ENCODE data around the gene ZFP64. TPM values are rescaled to one million over a fixed set of nuclear protein-coding genes. Genes with fewer than 3 reads are reported as not detected.
"Not testable (repeated sequence)": the region's sequence is repeated elsewhere in the genome, so short reads cannot be mapped to it uniquely, and the experiment has no call there.

The ZFP64 gene
- total and polyA plus RNA-seq, 2 donors (not counting 3 experiments of a cell fraction or from before 2014, with no cell fraction given) = 31.7 to 35.4 TPM

GRCh38 chr20:52139986-52140385, 51.6 kb downstream of the ZFP64 start:
- Histone ChIP-seq H3K79me2 (ENCODE audit: control insufficient read depth, insufficient read depth, low read length) (no peaks in the 10 kb centered on the region), H3K4me1 (ENCODE audit: control insufficient read depth, extremely low read depth, insufficient read depth, low read length) (no peaks in the 10 kb centered on the region), H3K9ac (replicated peaks; ENCODE audit: extremely low read depth, insufficient read depth, low read length) (no peak overlapping the region), H3K36me3 (ENCODE audit: control insufficient read depth in 2 of 2, extremely low read depth in 1 of 2, insufficient read depth in 2 of 2, low read length in 2 of 2) (no peaks in the 10 kb centered on the region), H3K4me3 (replicated peaks in 1 of 3; ENCODE audit: insufficient read depth in 1 of 3, low read depth in 1 of 3, low read length in 3 of 3) (no peak overlapping the region), H4K20me1 (replicated peaks; ENCODE audit: control insufficient read depth, extremely low read depth, insufficient read depth, low read length) (no peaks in the 10 kb centered on the region), H3K27me3 (ENCODE audit: control insufficient read depth in 2 of 2, insufficient read depth in 2 of 2, low read length in 2 of 2) (no peaks in the 10 kb centered on the region), H3K9me3 (replicated peaks; ENCODE audit: control insufficient read depth, insufficient read depth, low read length) (no peaks in the 10 kb centered on the region), H3K9me1 (replicated peaks; ENCODE audit: control insufficient read depth, extremely low read depth, insufficient read depth, low read length) (no peaks in the 10 kb centered on the region), H2AFZ (ENCODE audit: low read depth, low read length) (no peak overlapping the region), H3K4me2 (ENCODE audit: insufficient read depth, low read length) (no peak overlapping the region), H3K27ac (ENCODE audit: insufficient read depth, low read depth, low read length) (no peak overlapping the region)
- ChIA-PET CTCF (interaction anchor here (1.8 to 2.1 kb wide), 2 partner anchors 10 to 11 kb away, joined by 10 to 15 read pairs; no protein-coding TSS in a partner anchor), POLR2A (no interaction called here)
- dilution Hi-C loops (cut with MboI; ENCODE audit: extremely low pct_ligation_motif_present, low sequenced_read_pairs) (no loop called here), intact Hi-C loops (cut with micrococcal nuclease) (no loop called here)
- no peak for FAIRE-seq
- no peak for DNase-seq (ENCODE audit: low read depth, low spot score)
- no peak for TF ChIP-seq MYC (IDR thresholded peaks at IDR 0.05; ENCODE audit: low read depth, low read length)
- BruUV-seq (replicated peaks) = no TSS peak

GRCh38 chr20:52137850-52138249, 53.7 kb downstream of the ZFP64 start:
- intact Hi-C loops (cut with micrococcal nuclease) = no loop called here
- no peak overlapping the region for H2AFZ ChIP-seq (ENCODE audit: low read depth, low read length)
- H3K9ac ChIP-seq (replicated peaks; ENCODE audit: extremely low read depth, insufficient read depth, low read length) = no peak overlapping the region
- dilution Hi-C loops (cut with MboI; ENCODE audit: extremely low pct_ligation_motif_present, low sequenced_read_pairs) = no loop called here
- no peak overlapping the region for H3K4me3 ChIP-seq (replicated peaks in 1 of 3; ENCODE audit: insufficient read depth in 1 of 3, low read depth in 1 of 3, low read length in 3 of 3)
- BruUV-seq (replicated peaks) = no TSS peak
- ChIA-PET CTCF (interaction anchor here (1.2 kb wide), 1 partner anchor 9 kb away, joined by 5 read pairs; no protein-coding TSS in a partner anchor), POLR2A (no interaction called here)
- no peaks in the 10 kb centered on the region for H3K4me1 ChIP-seq (ENCODE audit: control insufficient read depth, extremely low read depth, insufficient read depth, low read length)
- no peak overlapping the region for H3K4me2 ChIP-seq (ENCODE audit: insufficient read depth, low read length)
- TF ChIP-seq FOS (IDR thresholded peaks at IDR 0.05; ENCODE audit: borderline replicate concordance, insufficient read depth, low read length) (no peak), GATA2 (IDR thresholded peaks at IDR 0.05; ENCODE audit: insufficient read depth, insufficient read length, low read depth, low read length) (no peak), CTCF (IDR thresholded peaks at IDR 0.05; ENCODE audit: extremely low read depth in 1 of 2, insufficient read depth in 1 of 2, low read depth in 1 of 2, low read length in 2 of 2) (no peak), EZH2 (IDR thresholded peaks at IDR 0.05; ENCODE audit: borderline replicate concordance, low read depth, low read length, severe bottlenecking) (no peak), JUN (IDR thresholded peaks at IDR 0.05; ENCODE audit: borderline replicate concordance, insufficient read depth, insufficient read length, low read depth) (no peak), MAX (IDR thresholded peaks at IDR 0.05; ENCODE audit: insufficient read depth, insufficient read length) (no peak), MYC (IDR thresholded peaks at IDR 0.05; ENCODE audit: low read depth, low read length) (no peak), POLR2A (IDR thresholded peaks at IDR 0.05; ENCODE audit: low read depth, low read length) (no peak), POLR2AphosphoS5 (IDR thresholded peaks at IDR 0.05; ENCODE audit: insufficient read depth, low read depth, low read length) (no peak)
- H3K27me3 ChIP-seq (ENCODE audit: control insufficient read depth in 2 of 2, insufficient read depth in 2 of 2, low read length in 2 of 2) = no peaks in the 10 kb centered on the region
- no peaks in the 10 kb centered on the region for H4K20me1 ChIP-seq (replicated peaks; ENCODE audit: control insufficient read depth, extremely low read depth, insufficient read depth, low read length)
- no peaks in the 10 kb centered on the region for H3K79me2 ChIP-seq (ENCODE audit: control insufficient read depth, insufficient read depth, low read length)
- no peaks in the 10 kb centered on the region for H3K9me3 ChIP-seq (replicated peaks; ENCODE audit: control insufficient read depth, insufficient read depth, low read length)
- DNase-seq (ENCODE audit: low read depth, low spot score) (no peak), FAIRE-seq (no peak)
- H3K9me1 ChIP-seq (replicated peaks; ENCODE audit: control insufficient read depth, extremely low read depth, insufficient read depth, low read length) = no peaks in the 10 kb centered on the region
- H3K27ac ChIP-seq (ENCODE audit: insufficient read depth, low read depth, low read length) = no peak overlapping the region
- no peaks in the 10 kb centered on the region for H3K36me3 ChIP-seq (ENCODE audit: control insufficient read depth in 2 of 2, extremely low read depth in 1 of 2, insufficient read depth in 2 of 2, low read length in 2 of 2)

- DNase-seq (ENCODE audit: low read depth, low spot score); H3K27me3 ChIP-seq (ENCODE audit: control insufficient read depth in 2 of 2, insufficient read depth in 2 of 2, low read length in 2 of 2); intact Hi-C loops (cut with micrococcal nuclease); dilution Hi-C loops (cut with MboI; ENCODE audit: extremely low pct_ligation_motif_present, low sequenced_read_pairs); BruUV-seq (replicated peaks); H3K4me3 ChIP-seq (replicated peaks in 1 of 3; ENCODE audit: insufficient read depth in 1 of 3, low read depth in 1 of 3, low read length in 3 of 3); H2AFZ ChIP-seq (ENCODE audit: low read depth, low read length); H3K4me1 ChIP-seq (ENCODE audit: control insufficient read depth, extremely low read depth, insufficient read depth, low read length); H3K9me1 ChIP-seq (replicated peaks; ENCODE audit: control insufficient read depth, extremely low read depth, insufficient read depth, low read length); FAIRE-seq; H3K9me3 ChIP-seq (replicated peaks; ENCODE audit: control insufficient read depth, insufficient read depth, low read length); POLR2A ChIA-PET; H4K20me1 ChIP-seq (replicated peaks; ENCODE audit: control insufficient read depth, extremely low read depth, insufficient read depth, low read length); H3K4me2 ChIP-seq (ENCODE audit: insufficient read depth, low read length); CTCF ChIA-PET; H3K36me3 ChIP-seq (ENCODE audit: control insufficient read depth in 2 of 2, extremely low read depth in 1 of 2, insufficient read depth in 2 of 2, low read length in 2 of 2); H3K27ac ChIP-seq (ENCODE audit: insufficient read depth, low read depth, low read length); H3K9ac ChIP-seq (replicated peaks; ENCODE audit: extremely low read depth, insufficient read depth, low read length); H3K79me2 ChIP-seq (ENCODE audit: control insufficient read depth, insufficient read depth, low read length): not testable (repeated sequence)
These were observed 57.9 kb downstream of the ZFP64 start for GRCh38 chr20:52133714-52134113.
